ENCODE results near the gene OR4N2.
"Not testable (repeated sequence)": the region's sequence is repeated elsewhere in the genome, so short reads cannot be mapped to it uniquely, and the experiment has no call there.

OR4N2 gene

GRCh38 chr14:19799880-19800279 lies 3.7 kb upstream of the OR4N2 start:
- ChIA-PET POLR2A (no interaction called here), CTCF (no interaction called here)
- TF ChIP-seq ARNT (IDR thresholded peaks at IDR 0.05) (no peak), SUZ12 (IDR thresholded peaks at IDR 0.05) (no peak), FOXK2 (IDR thresholded peaks at IDR 0.05) (no peak), SP1 (IDR thresholded peaks at IDR 0.05) (no peak), NFRKB (IDR thresholded peaks at IDR 0.05) (no peak), TARDBP (IDR thresholded peaks at IDR 0.05) (no peak), ELF4 (IDR thresholded peaks at IDR 0.05) (no peak), CTBP1 (IDR thresholded peaks at IDR 0.05; ENCODE audit: borderline replicate concordance) (no peak), FOXM1 (IDR thresholded peaks at IDR 0.05; ENCODE audit: borderline replicate concordance) (no peak), BHLHE40 (IDR thresholded peaks at IDR 0.05; ENCODE audit: borderline replicate concordance) (no peak), HDGF (IDR thresholded peaks at IDR 0.05; ENCODE audit: borderline replicate concordance) (no peak), L3MBTL2 (conservative IDR thresholded peaks at IDR 0.05) (no peak), ZNF384 (IDR thresholded peaks at IDR 0.05) (no peak), LEF1 (IDR thresholded peaks at IDR 0.05; ENCODE audit: borderline replicate concordance) (no peak), FOXA1 (IDR thresholded peaks at IDR 0.05) (no peak)
- TF ChIP-seq, protein P1, sequence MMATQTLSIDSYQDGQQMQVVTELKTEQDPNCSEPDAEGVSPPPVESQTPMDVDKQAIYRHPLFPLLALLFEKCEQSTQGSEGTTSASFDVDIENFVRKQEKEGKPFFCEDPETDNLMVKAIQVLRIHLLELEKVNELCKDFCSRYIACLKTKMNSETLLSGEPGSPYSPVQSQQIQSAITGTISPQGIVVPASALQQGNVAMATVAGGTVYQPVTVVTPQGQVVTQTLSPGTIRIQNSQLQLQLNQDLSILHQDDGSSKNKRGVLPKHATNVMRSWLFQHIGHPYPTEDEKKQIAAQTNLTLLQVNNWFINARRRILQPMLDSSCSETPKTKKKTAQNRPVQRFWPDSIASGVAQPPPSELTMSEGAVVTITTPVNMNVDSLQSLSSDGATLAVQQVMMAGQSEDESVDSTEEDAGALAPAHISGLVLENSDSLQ (IDR thresholded peaks at IDR 0.05), result no peak
- no peak for DNase-seq (ENCODE audit: extremely low spot score)

GRCh38 chr14:19800282-19801117 lies 3.1 kb upstream of the OR4N2 start:
- POLR2A ChIA-PET, result no interaction called here
- CTCF ChIA-PET, result no interaction called here
- DNase-seq (ENCODE audit: extremely low spot score), result no peak
- no peak for TF ChIP-seq SUZ12 (IDR thresholded peaks at IDR 0.05)
- no peak for TF ChIP-seq FOXA1 (IDR thresholded peaks at IDR 0.05)
- TF ChIP-seq, protein P1 (IDR thresholded peaks at IDR 0.05), result no peak
- TF ChIP-seq LEF1 (IDR thresholded peaks at IDR 0.05; ENCODE audit: borderline replicate concordance), result no peak
- TF ChIP-seq FOXK2 (IDR thresholded peaks at IDR 0.05), result no peak
- no peak for TF ChIP-seq ARNT (IDR thresholded peaks at IDR 0.05)
- no peak for TF ChIP-seq L3MBTL2 (conservative IDR thresholded peaks at IDR 0.05)
- TF ChIP-seq FOXM1 (IDR thresholded peaks at IDR 0.05; ENCODE audit: borderline replicate concordance), result no peak
- TF ChIP-seq ELF4 (IDR thresholded peaks at IDR 0.05), result no peak
- TF ChIP-seq HDGF (IDR thresholded peaks at IDR 0.05; ENCODE audit: borderline replicate concordance), result no peak
- TF ChIP-seq BHLHE40 (IDR thresholded peaks at IDR 0.05; ENCODE audit: borderline replicate concordance), result no peak

GRCh38 chr14:19801118-19801464 lies 2.5 kb upstream of the OR4N2 start:
- ChIA-PET POLR2A (no interaction called here), CTCF (no interaction called here)
- TF ChIP-seq HDGF (IDR thresholded peaks at IDR 0.05; ENCODE audit: borderline replicate concordance) (no peak), SP1 (IDR thresholded peaks at IDR 0.05) (no peak), ARNT (IDR thresholded peaks at IDR 0.05) (no peak), FOXK2 (IDR thresholded peaks at IDR 0.05) (no peak), FOXA1 (IDR thresholded peaks at IDR 0.05) (no peak), LEF1 (IDR thresholded peaks at IDR 0.05; ENCODE audit: borderline replicate concordance) (no peak), TARDBP (IDR thresholded peaks at IDR 0.05) (no peak), SUZ12 (IDR thresholded peaks at IDR 0.05) (no peak), ZNF384 (IDR thresholded peaks at IDR 0.05) (no peak), L3MBTL2 (conservative IDR thresholded peaks at IDR 0.05) (no peak), CTBP1 (IDR thresholded peaks at IDR 0.05; ENCODE audit: borderline replicate concordance) (no peak), ELF4 (IDR thresholded peaks at IDR 0.05) (no peak), NFRKB (IDR thresholded peaks at IDR 0.05) (no peak), BHLHE40 (IDR thresholded peaks at IDR 0.05; ENCODE audit: borderline replicate concordance) (no peak), FOXM1 (IDR thresholded peaks at IDR 0.05; ENCODE audit: borderline replicate concordance) (no peak)
- TF ChIP-seq, protein P1 (IDR thresholded peaks at IDR 0.05), result no peak
- no peak for DNase-seq (ENCODE audit: extremely low spot score)

DNA sequence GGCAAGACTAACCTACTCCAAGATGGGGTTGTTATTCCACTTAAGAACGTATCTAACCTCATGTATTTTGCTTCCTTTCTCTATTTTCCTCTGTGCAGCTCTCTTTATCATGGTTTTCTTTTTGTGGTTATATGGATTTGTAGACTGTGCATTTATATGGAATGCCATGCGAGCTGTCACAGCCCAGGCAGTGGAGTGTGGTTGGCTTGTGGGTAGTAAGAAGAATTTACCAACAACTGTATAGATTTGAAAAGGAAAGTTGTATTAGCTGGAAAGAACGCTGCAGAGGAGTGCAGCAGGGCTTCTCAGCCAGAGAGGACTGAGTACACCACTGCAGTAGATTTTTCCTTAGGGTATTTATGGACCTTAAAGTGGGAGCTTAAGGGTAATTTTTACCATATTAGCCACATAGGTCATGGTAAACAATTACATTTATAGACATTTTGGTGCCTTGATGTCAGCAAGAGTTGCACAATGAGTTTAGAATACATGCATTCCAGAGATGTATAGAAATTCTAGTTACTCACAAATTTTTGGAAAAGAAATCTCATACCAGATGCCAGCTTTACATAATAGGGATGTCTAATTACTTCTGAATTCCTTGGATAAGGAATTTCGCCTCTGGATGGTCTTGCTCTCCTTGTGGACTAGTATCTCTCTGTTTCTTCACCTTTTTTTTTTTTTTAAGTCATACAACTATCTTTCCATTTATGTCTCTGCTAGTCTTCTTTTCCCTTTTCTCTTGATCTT lies 9.8 kb downstream of the OR4N2 start:
- DNase-seq (ENCODE audit: extremely low spot score); POLR2A ChIA-PET; CTCF ChIA-PET: not testable (repeated sequence)

DNA sequence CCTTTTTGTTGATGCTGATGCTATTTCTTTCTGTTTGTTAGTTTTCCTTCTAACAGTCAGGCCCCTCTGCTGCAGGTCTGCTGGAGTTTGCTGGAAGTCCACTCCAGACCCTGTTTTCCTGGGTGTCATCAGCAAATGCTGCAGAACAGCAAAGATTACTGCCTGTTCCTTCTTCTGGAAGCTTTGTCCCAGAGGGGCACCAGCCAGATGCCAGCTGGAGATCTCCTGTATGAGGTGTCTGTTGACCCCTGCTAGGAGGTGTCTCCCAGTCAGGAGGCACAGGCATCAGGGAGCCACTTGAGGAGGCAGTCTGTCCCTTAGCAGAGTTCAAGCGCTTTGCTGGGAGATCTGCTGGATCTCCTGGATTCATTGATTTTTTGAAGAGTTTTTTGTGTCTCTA lies 16.3 kb downstream of the OR4N2 start:
- DNase-seq (ENCODE audit: extremely low spot score); CTCF ChIA-PET; POLR2A ChIA-PET: not testable (repeated sequence)

- CTCF ChIA-PET, result not testable (repeated sequence)
Observed at GRCh38 chr14:19821016-19821415, 17.4 kb downstream of the OR4N2 start.

GRCh38 chr14:19823178-19823577 lies 19.6 kb downstream of the OR4N2 start:
- TF ChIP-seq ARNT (IDR thresholded peaks at IDR 0.05) (no peak), SUZ12 (IDR thresholded peaks at IDR 0.05) (no peak), NFRKB (IDR thresholded peaks at IDR 0.05) (no peak), LEF1 (IDR thresholded peaks at IDR 0.05; ENCODE audit: borderline replicate concordance) (no peak), L3MBTL2 (conservative IDR thresholded peaks at IDR 0.05) (no peak), FOXM1 (IDR thresholded peaks at IDR 0.05; ENCODE audit: borderline replicate concordance) (no peak), CTBP1 (IDR thresholded peaks at IDR 0.05; ENCODE audit: borderline replicate concordance) (no peak), BHLHE40 (IDR thresholded peaks at IDR 0.05; ENCODE audit: borderline replicate concordance) (no peak), HDGF (IDR thresholded peaks at IDR 0.05; ENCODE audit: borderline replicate concordance) (no peak), TARDBP (IDR thresholded peaks at IDR 0.05) (no peak), SP1 (IDR thresholded peaks at IDR 0.05) (no peak)
- TF ChIP-seq, protein P1 (IDR thresholded peaks at IDR 0.05), result no peak
- POLR2A ChIA-PET, result no interaction called here
- CTCF ChIA-PET, result no interaction called here
- DNase-seq (ENCODE audit: extremely low spot score), result no peak

More at GRCh38 chr14:19821016-19821415, 17.4 kb downstream of the OR4N2 start:
- POLR2A ChIA-PET; DNase-seq (ENCODE audit: extremely low spot score): not testable (repeated sequence)

Measured in HEK293T (cell line).